CD4-positive, alpha-beta memory T cell (primary cell): ENCODE results near the gene FAM171A2. TPM values are rescaled to one million over a fixed set of nuclear protein-coding genes. Genes with fewer than 3 reads are reported as not detected.
"Not testable (repeated sequence)": the region's sequence is repeated elsewhere in the genome, so short reads cannot be mapped to it uniquely, and the experiment has no call there.

ENCODE experiments used
- CTCF ChIA-PET: fragments of 350-600 bp; sonication (Branson Sonifier 250); formaldehyde crosslinking; loops from one replicate; lab custom pipeline; 2021; ENCODE audit warnings: inconsistent platforms; ENCODE audit not compliant: partially characterized antibody; lab: Charles Lee
- POLR2A ChIA-PET: fragments of 350-600 bp; sonication (Branson Sonifier 250); formaldehyde crosslinking; loops from one replicate; lab custom pipeline; 2021; ENCODE audit not compliant: partially characterized antibody; lab: Charles Lee
- DNase-seq, 5 donors: peaks; one replicate each; pipeline versions ENCODE4 v3.0.0 to v3.0.0-alpha.2; 2020 to 2022; ENCODE audit warnings: mixed read lengths in 1 of 5
- H3K27ac ChIP-seq: one replicate; pipeline ENCODE4 v1.7.0; 2013; ENCODE audit warnings: low read depth, low read length
- H3K27me3 ChIP-seq: 2 replicates; pipeline ENCODE4 v1.7.0; 2013; ENCODE audit warnings: mild to moderate bottlenecking, low read length, moderate library complexity; ENCODE audit not compliant: insufficient read depth
- H3K36me3 ChIP-seq: 2 replicates; pipeline ENCODE4 v1.7.0; 2013; ENCODE audit warnings: mild to moderate bottlenecking, low read length, moderate library complexity; ENCODE audit not compliant: insufficient read depth
- H3K4me1 ChIP-seq: 2 replicates; pipeline ENCODE4 v1.7.0; 2013; ENCODE audit warnings: mild to moderate bottlenecking, low read length, moderate library complexity; ENCODE audit not compliant: insufficient read depth
- H3K4me3 ChIP-seq, 2 donors: one replicate each; pipeline ENCODE4 v1.7.0; 2013; ENCODE audit warnings: low read length in 2 of 2, mild to moderate bottlenecking in 1 of 2
- H3K9me3 ChIP-seq, 2 donors: one replicate each; pipeline ENCODE4 v1.7.0; 2013; ENCODE audit warnings: low read length in 2 of 2, control low read depth in 1 of 2; ENCODE audit not compliant: control insufficient read depth in 1 of 2
- H3K27ac Mint-ChIP-seq, 7 donors: one replicate each; pipeline ENCODE4 v1.8.0; 2020 to 2021; ENCODE audit warnings: mixed read lengths in 7 of 7, mild to moderate bottlenecking in 6 of 7, inconsistent platforms in 3 of 7, moderate library complexity in 3 of 7
- H3K27me3 Mint-ChIP-seq, 2 donors: one replicate each; pipeline ENCODE4 v1.8.0; 2020 to 2021; ENCODE audit warnings: mixed read lengths in 2 of 2
- H3K36me3 Mint-ChIP-seq, 2 donors: one replicate each; pipeline ENCODE4 v1.8.0; 2020 to 2021; ENCODE audit warnings: mixed read lengths in 2 of 2, inconsistent platforms in 1 of 2, mild to moderate bottlenecking in 1 of 2
- H3K4me1 Mint-ChIP-seq, 4 donors: one replicate each; pipeline ENCODE4 v1.8.0; 2020 to 2021; ENCODE audit warnings: mixed read lengths in 4 of 4, mild to moderate bottlenecking in 1 of 4
- H3K4me3 Mint-ChIP-seq, 8 donors: one replicate each; pipeline ENCODE4 v1.8.0; 2020 to 2021; ENCODE audit warnings: mixed read lengths in 8 of 8, mild to moderate bottlenecking in 7 of 8, moderate library complexity in 6 of 8, inconsistent platforms in 3 of 8
- H3K9me3 Mint-ChIP-seq, 8 donors: one replicate each; pipeline ENCODE4 v1.8.0; 2020 to 2021; ENCODE audit warnings: mixed read lengths in 8 of 8, mild to moderate bottlenecking in 5 of 8, inconsistent platforms in 3 of 8, moderate library complexity in 1 of 8
- intact Hi-C: fragments of 100-400 bp; cut with micrococcal nuclease; formaldehyde crosslinking; loops from one replicate; pipeline ENCODE4 v1.15.1; 2023
- polyA plus RNA-seq, 2 donors: library from polyadenylated mRNA; unstranded; fragments of 300-500 nt; fragmentation: Illumina TruSeq; gene quantifications; one replicate each; pipeline ENCODE4 v1.2.3, GENCODE V29; 2021
- total RNA-seq, 2 experiments: library from RNA; stranded (reverse); gene quantifications; one replicate each; pipeline ENCODE4 v1.2.3, GENCODE V29; 2021

The FAM171A2 gene
- total and polyA plus RNA-seq, 4 experiments from 2014 or later: 0.13 to 0.72 (median 0.52) TPM; not detected in 1

DNA sequence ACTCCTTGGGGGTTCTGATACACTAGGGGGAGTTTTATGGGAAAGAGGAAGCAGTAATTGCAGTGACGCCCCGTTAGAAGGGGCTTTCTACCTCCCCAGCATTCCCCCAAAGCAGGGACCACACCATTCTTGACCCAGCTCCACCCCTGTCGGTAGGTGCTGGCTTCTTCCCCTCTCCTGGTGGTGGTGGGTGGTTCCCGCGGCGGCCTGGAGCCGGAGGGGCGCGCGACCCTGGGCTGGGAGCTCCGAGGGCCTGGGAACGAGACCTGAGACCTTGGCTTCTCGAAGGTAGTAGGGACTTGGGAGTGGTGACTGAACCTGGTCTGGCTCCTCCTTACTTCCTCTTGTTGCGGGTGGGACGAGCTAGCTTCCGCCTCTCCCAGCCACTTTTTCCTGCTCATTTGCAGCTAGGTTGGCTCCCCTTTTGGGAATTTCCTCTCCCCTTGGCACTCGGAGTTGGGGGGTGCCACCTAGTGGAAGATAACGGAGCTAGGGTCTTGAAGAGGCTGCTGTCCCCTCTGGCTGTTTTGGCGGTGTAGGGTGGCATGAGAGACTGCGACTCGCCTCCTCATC lies 18.1 kb downstream of the FAM171A2 start:
- Histone ChIP-seq H3K27ac (peak overlapping the region; percentile 57), H3K4me3 (peak overlapping the region; percentile 90 to 97), H3K4me1 (peaks cover 10% of the 10 kb centered on the region), H3K27me3 (no peaks in the 10 kb centered on the region), H3K36me3 (no peaks in the 10 kb centered on the region), H3K9me3 (no peaks in the 10 kb centered on the region)
- Mint-ChIP-seq H3K27me3 (peaks cover 0 to 2% of the 10 kb centered on the region in 2 donors), H3K9me3 (no peaks in the 10 kb centered on the region), H3K36me3 (peaks cover 0 to 10% of the 10 kb centered on the region in 2 donors), H3K27ac (peak overlapping the region; percentile 69 to 88 (median 82)), H3K4me1 (peaks cover 10 to 31% (median 19%) of the 10 kb centered on the region in 4 donors), H3K4me3 (peak overlapping the region; percentile 90 to 97 (median 92))
- intact Hi-C loops: loop anchor here (2.0 kb wide), 1 partner anchor 15 kb away; no protein-coding TSS in a partner anchor
- CTCF ChIA-PET: interaction anchor here (0.7 to 3.6 kb wide), 22 partner anchors 9 to 205 kb away, joined by 3 to 41 read pairs (median 6); partner anchors contain the start of genes FAM171A2, HROB and TMUB2
- POLR2A ChIA-PET: interaction anchor here (0.6 to 2.2 kb wide), 18 partner anchors 8 to 222 kb away, joined by 3 to 22 read pairs (median 5); partner anchors contain the start of genes HDAC5, RUNDC3A and UBTF
- peak in 3 of 5 donors; percentile 34 to 43 (median 37) for DNase-seq

DNA sequence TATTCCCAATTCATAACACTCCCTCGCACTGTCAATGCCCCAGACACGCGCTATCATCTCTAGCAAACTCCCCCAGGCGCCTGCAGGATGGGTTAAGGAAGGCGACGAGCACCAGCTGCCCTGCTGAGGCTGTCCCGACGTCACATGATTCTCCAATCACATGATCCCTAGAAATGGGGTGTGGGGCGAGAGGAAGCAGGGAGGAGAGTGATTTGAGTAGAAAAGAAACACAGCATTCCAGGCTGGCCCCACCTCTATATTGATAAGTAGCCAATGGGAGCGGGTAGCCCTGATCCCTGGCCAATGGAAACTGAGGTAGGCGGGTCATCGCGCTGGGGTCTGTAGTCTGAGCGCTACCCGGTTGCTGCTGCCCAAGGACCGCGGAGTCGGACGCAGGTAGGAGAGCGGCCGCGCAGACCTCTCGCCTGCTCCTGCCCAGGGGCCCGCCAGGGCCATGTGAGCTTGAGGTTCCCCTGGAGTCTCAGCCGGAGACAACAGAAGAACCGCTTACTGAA lies 18.7 kb downstream of the FAM171A2 start, which contains the start of gene GRN:
GRN (plus strand) TSS at position 364 of the 515 bp plus-strand sequence. CDS start 3,863 bp downstream, outside the sequence.
- ChIA-PET POLR2A (interaction anchor here (0.6 to 2.2 kb wide), 16 partner anchors 9 to 222 kb away, joined by 3 to 22 read pairs (median 6); partner anchors contain the start of genes HDAC5 and UBTF), CTCF (interaction anchor here (0.7 to 3.6 kb wide), 21 partner anchors 9 to 204 kb away, joined by 3 to 41 read pairs (median 6); partner anchors contain the start of genes FAM171A2, HROB and TMUB2)
- Mint-ChIP-seq H3K27me3 (peaks cover 0 to 6% of the 10 kb centered on the region in 2 donors), H3K27ac (peak within 1 kb of the TSS; percentile 69 to 88 (median 82)), H3K4me3 (peak within 1 kb of the TSS; percentile 90 to 97 (median 92)), H3K36me3 (peaks cover 0 to 10% of the 10 kb centered on the region in 2 donors), H3K9me3 (no peaks in the 10 kb centered on the region), H3K4me1 (peaks cover 10 to 31% (median 19%) of the 10 kb centered on the region in 4 donors)
- peak; percentile 81 to 87 (median 84) for DNase-seq
- Histone ChIP-seq H3K4me1 (peaks cover 10% of the 10 kb centered on the region), H3K36me3 (no peaks in the 10 kb centered on the region), H3K9me3 (no peaks in the 10 kb centered on the region), H3K27me3 (no peaks in the 10 kb centered on the region), H3K4me3 (peak within 1 kb of the TSS; percentile 90 to 97), H3K27ac (peak within 1 kb of the TSS; percentile 57)
- intact Hi-C loops: loop anchor here (2.0 kb wide), 1 partner anchor 14 kb away; no protein-coding TSS in a partner anchor

DNA sequence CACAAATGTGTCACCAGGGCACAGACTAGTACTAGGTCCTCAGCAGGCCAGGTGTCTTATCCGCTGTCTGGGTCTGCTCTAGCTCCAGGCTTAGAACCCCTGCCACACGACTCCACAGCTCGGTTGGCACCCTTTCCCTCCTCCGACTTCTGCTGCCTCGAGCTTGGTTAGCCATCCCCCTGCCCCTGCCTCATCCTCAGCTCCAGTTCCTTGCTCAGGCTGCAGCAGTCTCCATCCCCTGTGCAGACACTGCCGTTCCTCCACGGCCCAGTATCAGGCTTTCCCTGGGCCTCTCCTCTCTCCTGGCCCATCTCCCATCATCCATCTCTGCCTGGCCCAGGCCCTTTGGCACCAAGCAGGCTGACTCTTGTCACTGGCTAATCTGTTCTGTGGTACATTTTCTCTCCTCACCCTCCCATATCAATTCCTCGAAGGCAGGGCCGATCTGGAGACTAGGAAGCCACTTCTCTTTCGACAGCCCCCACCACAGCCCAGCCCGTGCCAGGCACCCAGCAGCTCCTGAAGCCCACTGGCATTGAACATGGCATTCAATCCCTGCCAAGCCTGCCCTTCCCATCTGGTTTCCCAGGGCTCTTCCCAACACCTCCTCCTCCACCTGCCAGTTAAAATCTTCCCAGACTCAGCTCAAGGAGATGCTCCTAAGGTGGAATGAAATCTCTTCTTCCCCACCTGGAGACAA lies 20.0 kb downstream of the FAM171A2 start:
- DNase-seq: no peak
- peaks cover 0 to 6% of the 10 kb centered on the region in 2 donors for H3K36me3 Mint-ChIP-seq

DNA sequence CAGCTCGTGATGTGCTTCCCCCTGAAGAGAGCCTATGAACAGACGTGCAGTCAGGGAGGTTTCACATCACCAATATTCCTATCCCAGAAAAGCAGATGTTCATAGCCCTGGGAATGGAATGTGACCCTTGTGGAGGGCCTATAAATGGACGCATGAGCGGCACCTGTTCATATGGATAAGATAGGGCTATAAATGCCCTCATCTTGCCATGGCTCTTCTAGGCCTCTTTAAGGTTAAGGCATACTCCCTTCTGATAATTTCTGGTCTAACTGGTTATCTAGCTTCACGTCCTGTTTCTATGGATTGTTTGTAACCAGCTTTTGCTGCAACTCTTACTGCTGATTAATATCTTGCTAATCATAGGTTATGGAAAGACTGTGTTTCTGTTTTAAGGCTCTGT lies 23.1 kb downstream of the FAM171A2 start:
- H3K4me3 ChIP-seq, H3K27ac Mint-ChIP-seq, H3K36me3 ChIP-seq, H3K27me3 ChIP-seq, H3K9me3 ChIP-seq, H3K9me3 Mint-ChIP-seq, intact Hi-C loops, H3K4me3 Mint-ChIP-seq, POLR2A ChIA-PET, H3K27ac ChIP-seq, DNase-seq, H3K36me3 Mint-ChIP-seq, H3K4me1 ChIP-seq: not testable (repeated sequence)
- H3K4me1 Mint-ChIP-seq: peaks cover 4 to 19% (median 10%) of the 10 kb centered on the region in 4 donors
- CTCF ChIA-PET: interaction anchor here (1.1 kb wide), 1 partner anchor 9 kb away, joined by 3 read pairs; no protein-coding TSS in a partner anchor
- peaks cover 3 to 10% of the 10 kb centered on the region in 2 donors for H3K27me3 Mint-ChIP-seq

More for the DNA sequence above, 20.0 kb downstream of the FAM171A2 start:
- Mint-ChIP-seq H3K9me3 (no peaks in the 10 kb centered on the region), H3K27me3 (peaks cover 0 to 6% of the 10 kb centered on the region in 2 donors), H3K4me3 (peak overlapping the region in 1 of 8 donors; percentile 17), H3K27ac (peak overlapping the region in 2 of 7 donors; percentile 61 to 63), H3K4me1 (peaks cover 10 to 31% (median 18%) of the 10 kb centered on the region in 4 donors)
- ChIA-PET POLR2A (interaction anchor here (0.7 kb wide), 1 partner anchor 17 kb away, joined by 6 read pairs; no protein-coding TSS in a partner anchor), CTCF (interaction anchor here (0.9 to 3.6 kb wide), 2 partner anchors 11 to 132 kb away, joined by 4 to 41 read pairs; no protein-coding TSS in a partner anchor)
- H3K27me3 ChIP-seq: no peaks in the 10 kb centered on the region
- no peak overlapping the region for H3K27ac ChIP-seq
- intact Hi-C loops: loop anchor here (2.0 kb wide), 1 partner anchor 13 kb away; no protein-coding TSS in a partner anchor
- H3K4me3 ChIP-seq: no peak overlapping the region
- no peaks in the 10 kb centered on the region for H3K36me3 ChIP-seq
- H3K4me1 ChIP-seq: peaks cover 10% of the 10 kb centered on the region
- no peaks in the 10 kb centered on the region for H3K9me3 ChIP-seq

DNA sequence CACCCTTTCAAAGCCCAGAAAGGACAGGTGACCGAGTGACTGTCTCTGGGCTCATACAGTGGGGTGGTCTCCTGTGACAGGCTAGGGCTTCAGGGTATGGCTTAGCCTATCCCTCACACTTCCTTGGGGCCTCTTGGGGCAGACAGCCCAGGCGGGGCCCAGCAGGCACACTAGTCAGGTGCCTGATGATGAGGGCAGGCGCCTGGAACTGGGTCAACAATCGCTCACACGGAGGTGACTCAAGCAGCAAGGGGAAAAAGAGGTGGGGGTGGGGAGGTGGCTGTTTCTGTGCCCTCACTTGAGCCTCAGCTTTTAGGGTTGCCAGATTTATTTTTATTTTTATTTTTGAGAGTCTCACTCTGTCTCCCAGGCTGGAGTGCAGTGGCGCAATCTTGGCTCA lies 25.0 kb downstream of the FAM171A2 start:
- Histone ChIP-seq H3K4me1 (no peaks in the 10 kb centered on the region), H3K36me3 (no peaks in the 10 kb centered on the region), H3K27ac (no peak overlapping the region), H3K4me3 (no peak overlapping the region), H3K27me3 (no peaks in the 10 kb centered on the region), H3K9me3 (no peaks in the 10 kb centered on the region)
- no peaks in the 10 kb centered on the region for H3K36me3 Mint-ChIP-seq
- ChIA-PET CTCF (interaction anchor here (1.3 kb wide), 2 partner anchors 11 to 129 kb away, joined by 5 to 7 read pairs; no protein-coding TSS in a partner anchor), POLR2A (no interaction called here)
- peak overlapping the region in 3 of 7 donors; percentile 9 to 66 (median 18) for H3K27ac Mint-ChIP-seq
- intact Hi-C loops: no loop called here
- H3K27me3 Mint-ChIP-seq: peaks cover 3 to 10% of the 10 kb centered on the region in 2 donors
- H3K9me3 Mint-ChIP-seq: no peaks in the 10 kb centered on the region
- H3K4me3 Mint-ChIP-seq: no peak overlapping the region
- no peak for DNase-seq
- H3K4me1 Mint-ChIP-seq: peaks cover 0 to 8% (median 0%) of the 10 kb centered on the region in 4 donors

DNA sequence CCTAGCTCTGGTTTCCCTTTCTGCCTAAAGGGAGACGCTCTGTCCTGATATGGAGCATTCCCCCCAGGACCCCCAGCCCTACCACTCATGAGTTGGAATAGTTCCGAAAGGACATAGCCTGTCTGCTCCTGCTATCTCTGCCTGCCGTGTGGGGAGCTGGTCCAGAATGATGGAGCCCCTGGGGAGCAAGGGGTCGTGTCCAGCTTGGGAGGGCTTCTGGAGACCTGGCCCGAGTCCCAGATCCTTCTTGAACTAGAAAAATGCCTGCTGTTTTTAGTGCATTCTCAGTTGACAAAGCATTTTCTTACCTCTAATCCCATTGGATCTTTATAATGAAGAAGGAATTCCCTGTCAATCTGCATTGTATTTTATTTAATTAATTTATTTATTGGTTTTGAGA lies 27.7 kb downstream of the FAM171A2 start:
- CTCF ChIA-PET: interaction anchor here (1.0 to 7.4 kb wide), 2 partner anchors 9 to 126 kb away, joined by 4 to 32 read pairs; partner anchors contain the start of gene GRN
- Mint-ChIP-seq H3K4me1 (peaks cover 5 to 10% (median 6%) of the 10 kb centered on the region in 4 donors), H3K4me3 (no peak overlapping the region), H3K27me3 (peaks cover 3 to 10% of the 10 kb centered on the region in 2 donors), H3K27ac (no peak overlapping the region), H3K36me3 (no peaks in the 10 kb centered on the region), H3K9me3 (no peaks in the 10 kb centered on the region)
- DNase-seq: no peak
- Histone ChIP-seq H3K27me3 (no peaks in the 10 kb centered on the region), H3K4me1 (no peaks in the 10 kb centered on the region), H3K4me3 (no peak overlapping the region), H3K36me3 (no peaks in the 10 kb centered on the region), H3K9me3 (no peaks in the 10 kb centered on the region), H3K27ac (no peak overlapping the region)
- intact Hi-C loops: no loop called here
- POLR2A ChIA-PET: no interaction called here
